ENCODE data around the gene MICU1.

MICU1 gene

DNA sequence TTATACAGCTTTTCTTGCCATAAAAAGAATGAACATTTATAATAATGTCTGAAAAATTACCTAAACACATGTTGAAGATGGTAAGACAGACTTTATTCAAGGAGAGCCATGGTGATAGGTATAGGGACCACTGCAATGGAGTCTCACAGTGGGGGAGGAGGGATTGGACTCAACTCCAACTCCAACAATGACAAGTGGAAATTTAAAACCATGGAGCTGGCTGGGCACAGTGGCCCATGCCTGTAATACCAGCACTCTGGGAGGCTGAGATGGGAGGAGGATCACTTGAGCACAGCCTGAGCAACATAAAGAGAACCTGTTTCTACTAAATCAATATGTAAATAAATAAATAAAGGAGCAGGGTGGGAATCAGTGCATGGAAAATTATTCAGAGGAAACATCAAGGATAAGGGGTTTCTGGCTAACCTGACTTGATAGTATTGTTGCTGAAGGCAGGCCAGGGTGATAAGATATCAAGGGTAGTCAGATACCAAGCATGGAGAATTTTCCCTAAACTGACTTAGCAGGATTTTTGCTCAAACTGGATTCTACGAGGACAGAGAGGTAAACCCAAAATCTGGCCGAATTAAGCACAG is 19.5 kb upstream of the MICU1 start:
- Histone ChIP-seq H3K36me3 (ENCODE audit: insufficient read depth, insufficient read length, low read length) (no peaks in the 10 kb centered on the region), H3K27me3 (ENCODE audit: insufficient read depth, insufficient read length) (no peaks in the 10 kb centered on the region), H3K9ac (ENCODE audit: insufficient read length, low read depth) (no peak overlapping the region), H3K4me1 (ENCODE audit: insufficient read depth, insufficient read length) (no peaks in the 10 kb centered on the region), H3K4me3 (ENCODE audit: insufficient read length, low read depth) (no peak overlapping the region), H3K9me3 (ENCODE audit: insufficient read depth, low read length) (no peaks in the 10 kb centered on the region)
- TF ChIP-seq ZNF274 (IDR thresholded peaks at IDR 0.05; ENCODE audit: low read depth, low read length), result no peak
- TF ChIP-seq YY1 (IDR thresholded peaks at IDR 0.05; ENCODE audit: insufficient read depth, insufficient read length), result no peak
- DNase-seq (ENCODE audit: low read depth, low spot score), result no peak

DNA sequence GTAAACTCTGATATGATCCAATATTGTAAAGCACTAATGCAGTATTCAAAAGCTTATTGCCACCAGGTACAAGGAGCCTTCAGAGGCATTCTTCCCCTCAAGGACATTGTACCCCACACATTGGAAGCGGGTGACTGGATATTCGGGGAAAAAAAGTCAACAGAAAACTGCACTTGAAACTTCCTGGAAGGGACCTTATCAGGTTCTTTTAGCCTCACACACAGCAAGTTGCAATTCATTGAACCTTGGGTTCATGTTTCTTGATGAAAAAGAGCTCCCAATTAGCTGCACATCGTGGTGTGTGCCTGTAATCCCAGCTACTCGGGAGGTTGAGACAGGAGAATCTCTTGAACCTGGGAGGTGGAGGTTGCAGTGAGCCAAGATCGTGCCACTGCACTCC is 16.4 kb upstream of the MICU1 start:
- H3K4me1 ChIP-seq (ENCODE audit: insufficient read depth, insufficient read length), result no peaks in the 10 kb centered on the region
- no peaks in the 10 kb centered on the region for H3K27me3 ChIP-seq (ENCODE audit: insufficient read depth, insufficient read length)
- H3K9me3 ChIP-seq (ENCODE audit: insufficient read depth, low read length), result no peaks in the 10 kb centered on the region
- TF ChIP-seq SUZ12 (IDR thresholded peaks at IDR 0.05; ENCODE audit: extremely low read depth, insufficient read depth, insufficient read length) (no peak), ZNF274 (IDR thresholded peaks at IDR 0.05; ENCODE audit: low read depth, low read length) (no peak), YY1 (IDR thresholded peaks at IDR 0.05; ENCODE audit: insufficient read depth, insufficient read length) (no peak)
- DNase-seq (ENCODE audit: low read depth, low spot score), result no peak
- no peak overlapping the region for H3K9ac ChIP-seq (ENCODE audit: insufficient read length, low read depth)
- no peak overlapping the region for H3K4me3 ChIP-seq (ENCODE audit: insufficient read length, low read depth)
- no peaks in the 10 kb centered on the region for H3K36me3 ChIP-seq (ENCODE audit: insufficient read depth, insufficient read length, low read length)

- no peaks in the 10 kb centered on the region for H3K36me3 ChIP-seq (ENCODE audit: insufficient read depth, insufficient read length, low read length)
- H3K27me3 ChIP-seq (ENCODE audit: insufficient read depth, insufficient read length), result no peaks in the 10 kb centered on the region
- no peaks in the 10 kb centered on the region for H3K4me1 ChIP-seq (ENCODE audit: insufficient read depth, insufficient read length)
- H3K4me3 ChIP-seq (ENCODE audit: insufficient read length, low read depth), result no peak overlapping the region
- no peak overlapping the region for H3K9ac ChIP-seq (ENCODE audit: insufficient read length, low read depth)
- no peak for DNase-seq (ENCODE audit: low read depth, low spot score)
- no peaks in the 10 kb centered on the region for H3K9me3 ChIP-seq (ENCODE audit: insufficient read depth, low read length)
- TF ChIP-seq YY1 (IDR thresholded peaks at IDR 0.05; ENCODE audit: insufficient read depth, insufficient read length) (no peak), ZNF274 (IDR thresholded peaks at IDR 0.05; ENCODE audit: low read depth, low read length) (no peak), SUZ12 (IDR thresholded peaks at IDR 0.05; ENCODE audit: extremely low read depth, insufficient read depth, insufficient read length) (no peak)
Observed at GRCh38 chr10:72639441-72639873, 13.6 kb upstream of the MICU1 start.

GRCh38 chr10:72638586-72639440 is 12.9 kb upstream of the MICU1 start:
- Histone ChIP-seq H3K9ac (ENCODE audit: insufficient read length, low read depth) (no peak overlapping the region), H3K4me1 (ENCODE audit: insufficient read depth, insufficient read length) (no peaks in the 10 kb centered on the region), H3K36me3 (ENCODE audit: insufficient read depth, insufficient read length, low read length) (no peaks in the 10 kb centered on the region), H3K9me3 (ENCODE audit: insufficient read depth, low read length) (no peaks in the 10 kb centered on the region), H3K4me3 (ENCODE audit: insufficient read length, low read depth) (no peak overlapping the region), H3K27me3 (ENCODE audit: insufficient read depth, insufficient read length) (no peaks in the 10 kb centered on the region)
- TF ChIP-seq SUZ12 (IDR thresholded peaks at IDR 0.05; ENCODE audit: extremely low read depth, insufficient read depth, insufficient read length) (no peak), YY1 (IDR thresholded peaks at IDR 0.05; ENCODE audit: insufficient read depth, insufficient read length) (no peak), ZNF274 (IDR thresholded peaks at IDR 0.05; ENCODE audit: low read depth, low read length) (no peak)
- DNase-seq (ENCODE audit: low read depth, low spot score), result no peak

DNA sequence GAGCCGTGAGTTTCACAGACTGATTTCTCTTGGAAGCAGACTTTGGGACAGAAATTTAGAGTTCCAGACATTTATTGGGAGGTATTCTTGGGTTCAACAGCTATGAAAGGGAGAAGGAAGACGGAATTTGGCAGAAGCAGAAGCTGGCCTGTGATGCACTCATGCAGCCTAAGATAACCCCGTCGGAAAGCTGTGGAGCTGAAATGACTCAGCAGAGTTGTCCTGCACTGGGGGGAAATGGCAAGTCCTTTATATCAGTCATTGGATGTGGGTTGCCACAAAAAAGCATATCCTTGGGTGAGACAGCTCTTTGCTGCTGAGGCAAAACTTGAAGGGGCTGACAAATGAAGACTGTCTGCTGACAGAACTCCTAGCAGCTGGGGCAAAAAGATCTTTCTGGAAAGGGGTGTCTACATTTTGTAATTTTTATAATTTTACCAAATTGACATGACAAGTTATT is 11.5 kb upstream of the MICU1 start:
- no peaks in the 10 kb centered on the region for H3K9me3 ChIP-seq (ENCODE audit: insufficient read depth, low read length)
- no peak for TF ChIP-seq YY1 (IDR thresholded peaks at IDR 0.05; ENCODE audit: insufficient read depth, insufficient read length)
- TF ChIP-seq ZNF274 (IDR thresholded peaks at IDR 0.05; ENCODE audit: low read depth, low read length), result no peak
- no peak for TF ChIP-seq SUZ12 (IDR thresholded peaks at IDR 0.05; ENCODE audit: extremely low read depth, insufficient read depth, insufficient read length)
- H3K36me3 ChIP-seq (ENCODE audit: insufficient read depth, insufficient read length, low read length), result no peaks in the 10 kb centered on the region
- no peak overlapping the region for H3K4me3 ChIP-seq (ENCODE audit: insufficient read length, low read depth)
- H3K27me3 ChIP-seq (ENCODE audit: insufficient read depth, insufficient read length), result no peaks in the 10 kb centered on the region
- no peak overlapping the region for H3K9ac ChIP-seq (ENCODE audit: insufficient read length, low read depth)
- no peak for DNase-seq (ENCODE audit: low read depth, low spot score)
- no peaks in the 10 kb centered on the region for H3K4me1 ChIP-seq (ENCODE audit: insufficient read depth, insufficient read length)

GRCh38 chr10:72630144-72630543 is 4.3 kb upstream of the MICU1 start:
- Histone ChIP-seq H3K9me3 (ENCODE audit: insufficient read depth, low read length) (no peaks in the 10 kb centered on the region), H3K4me3 (ENCODE audit: insufficient read length, low read depth) (no peak overlapping the region), H3K9ac (ENCODE audit: insufficient read length, low read depth) (no peak overlapping the region), H3K4me1 (ENCODE audit: insufficient read depth, insufficient read length) (no peaks in the 10 kb centered on the region), H3K27me3 (ENCODE audit: insufficient read depth, insufficient read length) (no peaks in the 10 kb centered on the region), H3K36me3 (ENCODE audit: insufficient read depth, insufficient read length, low read length) (no peaks in the 10 kb centered on the region)
- TF ChIP-seq SUZ12 (IDR thresholded peaks at IDR 0.05; ENCODE audit: extremely low read depth, insufficient read depth, insufficient read length) (no peak), ZNF274 (IDR thresholded peaks at IDR 0.05; ENCODE audit: low read depth, low read length) (no peak), YY1 (IDR thresholded peaks at IDR 0.05; ENCODE audit: insufficient read depth, insufficient read length) (no peak)
- no peak for DNase-seq (ENCODE audit: low read depth, low spot score)

- DNase-seq (ENCODE audit: low read depth, low spot score), result no peak
- Histone ChIP-seq H3K4me1 (ENCODE audit: insufficient read depth, insufficient read length) (no peaks in the 10 kb centered on the region), H3K9ac (ENCODE audit: insufficient read length, low read depth) (no peak overlapping the region), H3K9me3 (ENCODE audit: insufficient read depth, low read length) (no peaks in the 10 kb centered on the region), H3K4me3 (ENCODE audit: insufficient read length, low read depth) (no peak overlapping the region), H3K27me3 (ENCODE audit: insufficient read depth, insufficient read length) (no peaks in the 10 kb centered on the region), H3K36me3 (ENCODE audit: insufficient read depth, insufficient read length, low read length) (no peaks in the 10 kb centered on the region)
- no peak for TF ChIP-seq YY1 (IDR thresholded peaks at IDR 0.05; ENCODE audit: insufficient read depth, insufficient read length)
- no peak for TF ChIP-seq SUZ12 (IDR thresholded peaks at IDR 0.05; ENCODE audit: extremely low read depth, insufficient read depth, insufficient read length)
- TF ChIP-seq ZNF274 (IDR thresholded peaks at IDR 0.05; ENCODE audit: low read depth, low read length), result no peak
Observed at GRCh38 chr10:72626444-72626754, 520 bp upstream of the MICU1 start.

Data from NT2/D1 (cell line).